ENCODE data around the gene ZCWPW2. TPM values are rescaled to one million over a fixed set of nuclear protein-coding genes. Genes with fewer than 3 reads are reported as not detected.

Gene ZCWPW2
- total and polyA plus RNA-seq, 9 of the 15 experiments (the other 6 are each of a cell fraction or from before 2014, with no cell fraction given) = 0.10 to 0.77 (median 0.44) TPM

DNA sequence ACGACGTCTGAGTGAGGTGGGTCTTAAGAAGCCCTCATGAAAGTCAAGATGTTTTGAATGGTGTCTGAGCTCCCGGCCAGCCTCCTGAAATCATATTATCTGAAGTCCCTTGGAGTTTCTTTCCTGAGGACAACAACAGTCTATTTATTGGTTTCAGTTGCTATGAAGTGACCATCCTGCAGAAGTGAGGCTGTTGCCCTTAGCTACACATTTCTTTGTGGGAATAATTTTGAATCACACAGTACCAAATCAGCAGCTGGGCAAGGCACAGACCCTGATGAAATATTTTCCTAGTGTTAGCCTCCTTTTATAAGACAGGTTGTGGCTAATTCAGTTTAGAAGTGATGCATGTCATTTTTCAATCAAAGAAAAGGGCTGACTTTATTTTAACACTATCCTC, 220.8 kb downstream of the ZCWPW2 start:
- BruUV-seq (replicated peaks) = no TSS peak
- no peak for ATAC-seq
- POLR2A ChIA-PET = no interaction called here

More for the DNA sequence above, 220.8 kb downstream of the ZCWPW2 start:
- H3K9me3 ChIP-seq (replicated peaks; ENCODE audit: control insufficient read depth, insufficient read depth, low read depth, low read length) = no peaks in the 10 kb centered on the region
- no peaks in the 10 kb centered on the region for H3K79me2 ChIP-seq (ENCODE audit: control insufficient read depth, insufficient read depth, low read length)
- no peak for DNase-seq (ENCODE audit: extremely low read depth in 1 of 4, low spot score in 3 of 4)
- H3K9me1 ChIP-seq (ENCODE audit: control insufficient read depth, insufficient read depth, low read length) = no peaks in the 10 kb centered on the region
- no peak overlapping the region for H2AFZ ChIP-seq (ENCODE audit: low read depth, low read length)
- H3K4me2 ChIP-seq (ENCODE audit: insufficient read depth, low read length) = no peak overlapping the region
- intact Hi-C loops (cut with micrococcal nuclease) = no loop called here
- in situ Hi-C loops (cut with MboI) = no loop called here
- no peaks in the 10 kb centered on the region for H3K27me3 ChIP-seq (ENCODE audit: control insufficient read depth in 2 of 2, insufficient read depth in 2 of 2, low read length in 2 of 2)
- H3K36me3 ChIP-seq (ENCODE audit: control insufficient read depth, insufficient read depth, low read length) = no peaks in the 10 kb centered on the region
- no peaks in the 10 kb centered on the region for H4K20me1 ChIP-seq (replicated peaks; ENCODE audit: control insufficient read depth, insufficient read depth, low read length)
- H3K4me3 ChIP-seq = no peak overlapping the region
- no peaks in the 10 kb centered on the region for H3K4me1 ChIP-seq (replicated peaks in 1 of 2; ENCODE audit: control insufficient read depth in 2 of 2, insufficient read depth in 2 of 2, low read length in 2 of 2)
- TF ChIP-seq THRAP3 (IDR thresholded peaks at IDR 0.05; ENCODE audit: borderline replicate concordance) (no peak), ZNF707 (CRISPR knock-in tag; conservative IDR thresholded peaks at IDR 0.05) (no peak), CEBPB (tag; IDR thresholded peaks at IDR 0.05) (no peak), CHD7 (IDR thresholded peaks at IDR 0.05; ENCODE audit: low read depth, low read length) (no peak), E2F4 (CRISPR knock-in tag; IDR thresholded peaks at IDR 0.05; ENCODE audit: low read depth) (no peak), MCM7 (IDR thresholded peaks at IDR 0.05) (no peak)
- CTCF ChIA-PET (ENCODE audit: low intra/inter-chr PET ratio) = no interaction called here
- WGBS (ENCODE audit: insufficient coverage, low coverage, missing lambda C conversion rate) = 2% methylated on average over 3 of the region's 3 CpGs
- H3K27ac ChIP-seq (ENCODE audit: extremely low read depth, low read depth, low read length) = no peak overlapping the region
- no peak for FAIRE-seq
- no peak overlapping the region for H3K9ac ChIP-seq (ENCODE audit: insufficient read depth in 1 of 2, low read depth in 2 of 2, low read length in 2 of 2)
